Nephron progenitor cell (in vitro differentiated cells): Measurements from ENCODE around the gene GRB14.

Source experiments
- DNase-seq: peaks from one replicate; pipeline ENCODE4 v3.0.0; 2021
- H3K27ac Mint-ChIP-seq: 2 replicates; pipeline ENCODE4 v1.8.0; 2021; ENCODE audit warnings: mild to moderate bottlenecking, moderate library complexity, mixed read lengths
- H3K27me3 Mint-ChIP-seq: 2 replicates; pipeline ENCODE4 v1.8.0; 2021; ENCODE audit warnings: mild to moderate bottlenecking, low read depth, mixed read lengths; ENCODE audit not compliant: poor library complexity
- H3K36me3 Mint-ChIP-seq: 2 replicates; pipeline ENCODE4 v1.8.0; 2021; ENCODE audit warnings: low read depth, mixed read lengths
- H3K4me1 Mint-ChIP-seq: 2 replicates; pipeline ENCODE4 v1.8.0; 2021; ENCODE audit warnings: mixed read lengths
- H3K4me3 Mint-ChIP-seq: 2 replicates; pipeline ENCODE4 v1.8.0; 2021; ENCODE audit warnings: mild to moderate bottlenecking, moderate library complexity, mixed read lengths
- H3K9me3 Mint-ChIP-seq: 2 replicates; pipeline ENCODE4 v1.8.0; 2021; ENCODE audit warnings: mild to moderate bottlenecking, moderate library complexity, mixed read lengths
- CTCF ChIP-seq: fragments of 200-600 bp; sonication (generic); IDR thresholded peaks from 2 replicates; pipeline ENCODE4 v1.5.0; 2021; ENCODE audit warnings: antibody characterized with exemption

Gene GRB14

GRCh38 chr2:164561991-164562390 lies 59.3 kb downstream of the GRB14 start:
- H3K9me3 Mint-ChIP-seq, result no peaks in the 10 kb centered on the region
- peaks cover 6% of the 10 kb centered on the region for H3K27me3 Mint-ChIP-seq
- no peaks in the 10 kb centered on the region for H3K4me1 Mint-ChIP-seq
- no peak overlapping the region for H3K27ac Mint-ChIP-seq
- no peak for TF ChIP-seq CTCF
- no peak overlapping the region for H3K4me3 Mint-ChIP-seq
- H3K36me3 Mint-ChIP-seq, result no peaks in the 10 kb centered on the region
- DNase-seq, result no peak

- Mint-ChIP-seq H3K4me1 (no peaks in the 10 kb centered on the region), H3K27ac (no peak overlapping the region)
Observed at GRCh38 chr2:164561416-164561815, 59.9 kb downstream of the GRB14 start.

GRCh38 chr2:164560902-164561301 lies 60.4 kb downstream of the GRB14 start:
- Mint-ChIP-seq H3K4me1 (no peaks in the 10 kb centered on the region), H3K27ac (no peak overlapping the region), H3K9me3 (no peaks in the 10 kb centered on the region), H3K36me3 (no peaks in the 10 kb centered on the region), H3K27me3 (peaks cover 6% of the 10 kb centered on the region), H3K4me3 (no peak overlapping the region)
- no peak for DNase-seq
- TF ChIP-seq CTCF, result no peak

More at GRCh38 chr2:164561416-164561815, 59.9 kb downstream of the GRB14 start:
- TF ChIP-seq CTCF, result no peak
- H3K4me3 Mint-ChIP-seq, result no peak overlapping the region
- H3K9me3 Mint-ChIP-seq, result no peaks in the 10 kb centered on the region
- peaks cover 6% of the 10 kb centered on the region for H3K27me3 Mint-ChIP-seq
- H3K36me3 Mint-ChIP-seq, result no peaks in the 10 kb centered on the region
- DNase-seq, result no peak

GRCh38 chr2:164560181-164560792 lies 61.0 kb downstream of the GRB14 start:
- Mint-ChIP-seq H3K4me1 (no peaks in the 10 kb centered on the region), H3K27me3 (peaks cover 6% of the 10 kb centered on the region), H3K4me3 (no peak overlapping the region), H3K36me3 (no peaks in the 10 kb centered on the region), H3K9me3 (no peaks in the 10 kb centered on the region), H3K27ac (no peak overlapping the region)
- DNase-seq, result peak; percentile 9
- TF ChIP-seq CTCF, result peak; percentile 73

- Mint-ChIP-seq H3K9me3 (no peaks in the 10 kb centered on the region), H3K27ac (no peak overlapping the region), H3K4me1 (no peaks in the 10 kb centered on the region), H3K27me3 (peaks cover 6% of the 10 kb centered on the region), H3K36me3 (no peaks in the 10 kb centered on the region), H3K4me3 (no peak overlapping the region)
- no peak for DNase-seq
- TF ChIP-seq CTCF, result no peak
Observed at GRCh38 chr2:164558450-164558849, 62.8 kb downstream of the GRB14 start.

- Mint-ChIP-seq H3K4me1 (no peaks in the 10 kb centered on the region), H3K9me3 (peaks cover 4% of the 10 kb centered on the region), H3K27ac (no peak overlapping the region), H3K4me3 (no peak overlapping the region), H3K36me3 (no peaks in the 10 kb centered on the region), H3K27me3 (peaks cover 6% of the 10 kb centered on the region)
- no peak for TF ChIP-seq CTCF
- DNase-seq, result no peak
Observed at GRCh38 chr2:164554487-164554886, 66.8 kb downstream of the GRB14 start.
